Skin epidermis (tissue), 12 donors: Measurements from ENCODE around the gene PHF19.

Source experiments
- H3K27ac ChIP-seq, 21 experiments: fragments of 200-600 bp; sonication (generic) in 11 of 21; one replicate each; pipeline ENCODE4 v1.5.0; 2020; ENCODE audit warnings: mild to moderate bottlenecking in 3 of 21, inconsistent platforms in 2 of 21, moderate library complexity in 2 of 21
- H3K4me3 ChIP-seq, 7 experiments: fragments of 200-600 bp; sonication (generic) in 2 of 7; one replicate each; pipeline ENCODE4 v1.5.0; 2020; ENCODE audit warnings: inconsistent platforms in 2 of 7, mild to moderate bottlenecking in 2 of 7, moderate library complexity in 1 of 7

PHF19 gene

GRCh38 chr9:120915854-120916470 lies 39.0 kb upstream of the PHF19 start:
- peak overlapping the region in 13 of 21 experiments; percentile 3 to 99 (median 45) for H3K27ac ChIP-seq
- H3K4me3 ChIP-seq = no peak overlapping the region

- Histone ChIP-seq H3K4me3 (no peak overlapping the region), H3K27ac (peak overlapping the region in 1 of 21 experiments; percentile 4)
Measured at GRCh38 chr9:120914953-120915352, 38.0 kb upstream of the PHF19 start.

GRCh38 chr9:120914396-120914795 lies 37.4 kb upstream of the PHF19 start:
- no peak overlapping the region for H3K27ac ChIP-seq
- H3K4me3 ChIP-seq = no peak overlapping the region

- Histone ChIP-seq H3K4me3 (no peak overlapping the region), H3K27ac (no peak overlapping the region)
Measured at GRCh38 chr9:120913647-120914264, 36.8 kb upstream of the PHF19 start.

GRCh38 chr9:120912958-120913646 lies 36.1 kb upstream of the PHF19 start:
- H3K27ac ChIP-seq = no peak overlapping the region
- no peak overlapping the region for H3K4me3 ChIP-seq

- Histone ChIP-seq H3K27ac (peak overlapping the region in 1 of 21 experiments; percentile 72), H3K4me3 (no peak overlapping the region)
Measured at GRCh38 chr9:120911295-120911837, 34.4 kb upstream of the PHF19 start.

GRCh38 chr9:120910643-120911042 lies 33.7 kb upstream of the PHF19 start:
- H3K4me3 ChIP-seq = no peak overlapping the region
- H3K27ac ChIP-seq = peak overlapping the region in 2 of 21 experiments; percentile 14 to 72

GRCh38 chr9:120909904-120910303 lies 32.9 kb upstream of the PHF19 start:
- H3K27ac ChIP-seq = peak overlapping the region in 8 of 21 experiments; percentile 2 to 72 (median 47)
- no peak overlapping the region for H3K4me3 ChIP-seq

- Histone ChIP-seq H3K27ac (peak overlapping the region in 6 of 21 experiments; percentile 13 to 81 (median 54)), H3K4me3 (no peak overlapping the region)
Measured at GRCh38 chr9:120905315-120906164, 28.6 kb upstream of the PHF19 start.

GRCh38 chr9:120904978-120905301 lies 28.0 kb upstream of the PHF19 start:
- Histone ChIP-seq H3K4me3 (no peak overlapping the region), H3K27ac (peak overlapping the region in 7 of 21 experiments; percentile 13 to 81 (median 64))

GRCh38 chr9:120904061-120904977 lies 27.3 kb upstream of the PHF19 start:
- Histone ChIP-seq H3K27ac (peak overlapping the region in 8 of 21 experiments; percentile 13 to 81 (median 63)), H3K4me3 (no peak overlapping the region)

- Histone ChIP-seq H3K4me3 (no peak overlapping the region), H3K27ac (peak overlapping the region in 7 of 21 experiments; percentile 19 to 81 (median 64))
Measured at GRCh38 chr9:120902569-120903535, 25.9 kb upstream of the PHF19 start.

- Histone ChIP-seq H3K4me3 (no peak overlapping the region), H3K27ac (peak overlapping the region in 5 of 21 experiments; percentile 18 to 81 (median 21))
Measured at GRCh38 chr9:120901755-120902568, 25.0 kb upstream of the PHF19 start.

GRCh38 chr9:120900824-120901223 lies 23.8 kb upstream of the PHF19 start:
- Histone ChIP-seq H3K27ac (no peak overlapping the region), H3K4me3 (no peak overlapping the region)

GRCh38 chr9:120899490-120900068 lies 22.6 kb upstream of the PHF19 start:
- H3K27ac ChIP-seq = no peak overlapping the region
- no peak overlapping the region for H3K4me3 ChIP-seq

GRCh38 chr9:120898396-120898795 lies 21.4 kb upstream of the PHF19 start:
- no peak overlapping the region for H3K27ac ChIP-seq

More at GRCh38 chr9:120898396-120898795, 21.4 kb upstream of the PHF19 start:
- H3K4me3 ChIP-seq = no peak overlapping the region
